ENCODE data around the gene KCNF1. TPM values are rescaled to one million over a fixed set of nuclear protein-coding genes. Genes with fewer than 3 reads are reported as not detected.

Gene KCNF1
- total and polyA plus RNA-seq, 4 donors = 0.09 TPM; not detected in 3

GRCh38 chr2:10940596-10940995 lies 28.9 kb downstream of the KCNF1 start:
- 73% methylated on average over 2 of the region's 2 CpGs for WGBS

DNA sequence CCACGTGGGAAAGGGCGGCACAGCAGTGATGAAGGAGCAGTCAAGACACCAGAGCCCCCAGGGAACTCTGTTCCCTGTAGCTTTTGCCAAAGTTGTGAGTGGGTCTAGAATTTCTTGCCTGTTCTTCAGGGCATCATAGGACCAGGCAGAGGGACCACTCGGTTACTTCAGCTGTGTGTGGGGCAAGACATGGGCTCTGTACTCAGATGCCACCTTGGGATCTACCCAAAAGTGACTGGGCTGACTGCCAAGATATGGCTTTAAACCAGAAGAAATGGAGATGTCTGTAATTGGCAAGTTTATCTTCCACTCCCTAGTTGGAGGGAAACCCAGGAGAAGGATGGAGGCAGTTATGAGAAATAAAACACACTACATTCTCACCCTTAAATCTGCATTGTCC lies 29.6 kb downstream of the KCNF1 start:
- DNase-seq (ENCODE audit: low spot score) = no peak
- no peak overlapping the region for H3K4me3 ChIP-seq (ENCODE audit: low read depth in 1 of 3, low read length in 3 of 3)
- WGBS = 79% methylated on average over 3 of the region's 3 CpGs
- H3K9ac ChIP-seq (ENCODE audit: low read depth in 1 of 2, low read length in 2 of 2) = no peak overlapping the region
- no peaks in the 10 kb centered on the region for H3K36me3 ChIP-seq (ENCODE audit: control insufficient read depth in 4 of 4, insufficient read depth in 3 of 4, low read depth in 1 of 4, low read length in 3 of 4)
- no peak overlapping the region for H3K27ac ChIP-seq (ENCODE audit: low read depth in 1 of 2, low read length in 2 of 2)
- H3K27me3 ChIP-seq (ENCODE audit: control insufficient read depth in 4 of 4, insufficient read depth in 4 of 4, low read length in 3 of 4) = peaks cover 0 to 4% (median 0%) of the 10 kb centered on the region in 4 donors
- H3K4me1 ChIP-seq (ENCODE audit: control insufficient read depth in 4 of 4, insufficient read depth in 4 of 4, low read length in 3 of 4) = no peaks in the 10 kb centered on the region
- TF ChIP-seq GABPA (IDR thresholded peaks at IDR 0.05 in 1 of 2, conservative IDR thresholded peaks at IDR 0.05 in 1 of 2) = no peak
- no peak for TF ChIP-seq NR2F2 (IDR thresholded peaks at IDR 0.05)
- no peak for TF ChIP-seq CTCF (IDR thresholded peaks at IDR 0.05; ENCODE audit: low read depth, low read length, missing input control)
- TF ChIP-seq HNF4G (IDR thresholded peaks at IDR 0.05) = no peak
- TF ChIP-seq YY1 (IDR thresholded peaks at IDR 0.05) = no peak
- no peak for TF ChIP-seq ZBTB33 (IDR thresholded peaks at IDR 0.05)
- H3K9me3 ChIP-seq (ENCODE audit: control insufficient read depth in 4 of 4, low read length in 3 of 4) = peaks cover 0 to 6% (median 2%) of the 10 kb centered on the region in 4 donors

More at GRCh38 chr2:10940596-10940995, 28.9 kb downstream of the KCNF1 start:
- Histone ChIP-seq H3K36me3 (ENCODE audit: control insufficient read depth in 4 of 4, insufficient read depth in 3 of 4, low read depth in 1 of 4, low read length in 3 of 4) (no peaks in the 10 kb centered on the region), H3K4me1 (ENCODE audit: control insufficient read depth in 4 of 4, insufficient read depth in 4 of 4, low read length in 3 of 4) (no peaks in the 10 kb centered on the region), H3K4me3 (ENCODE audit: low read depth in 1 of 3, low read length in 3 of 3) (no peak overlapping the region), H3K9ac (ENCODE audit: low read depth in 1 of 2, low read length in 2 of 2) (no peak overlapping the region), H3K9me3 (ENCODE audit: control insufficient read depth in 4 of 4, low read length in 3 of 4) (peaks cover 0 to 6% (median 2%) of the 10 kb centered on the region in 4 donors), H3K27ac (ENCODE audit: low read depth in 1 of 2, low read length in 2 of 2) (no peak overlapping the region), H3K27me3 (ENCODE audit: control insufficient read depth in 4 of 4, insufficient read depth in 4 of 4, low read length in 3 of 4) (peaks cover 0 to under 1% (median 0%) of the 10 kb centered on the region in 4 donors)
- TF ChIP-seq TAF1 (conservative IDR thresholded peaks at IDR 0.05) (no peak), FOXA2 (IDR thresholded peaks at IDR 0.05) (no peak), HNF4A (conservative IDR thresholded peaks at IDR 0.05) (no peak), EGR1 (IDR thresholded peaks at IDR 0.05; ENCODE audit: low read depth in 2 of 2) (no peak), YY1 (IDR thresholded peaks at IDR 0.05) (no peak), NR2F2 (IDR thresholded peaks at IDR 0.05) (no peak), FOXA1 (IDR thresholded peaks at IDR 0.05) (no peak), GABPA (IDR thresholded peaks at IDR 0.05 in 1 of 2, conservative IDR thresholded peaks at IDR 0.05 in 1 of 2) (no peak)
- TF ChIP-seq, protein P1, sequence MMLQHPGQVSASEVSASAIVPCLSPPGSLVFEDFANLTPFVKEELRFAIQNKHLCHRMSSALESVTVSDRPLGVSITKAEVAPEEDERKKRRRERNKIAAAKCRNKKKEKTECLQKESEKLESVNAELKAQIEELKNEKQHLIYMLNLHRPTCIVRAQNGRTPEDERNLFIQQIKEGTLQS (IDR thresholded peaks at IDR 0.05) = no peak
- no peak for DNase-seq (ENCODE audit: low spot score)

GRCh38 chr2:10944799-10945198 lies 33.1 kb downstream of the KCNF1 start:
- H3K36me3 ChIP-seq (ENCODE audit: control insufficient read depth in 4 of 4, insufficient read depth in 3 of 4, low read depth in 1 of 4, low read length in 3 of 4) = no peaks in the 10 kb centered on the region
- no peak overlapping the region for H3K4me3 ChIP-seq (ENCODE audit: low read depth in 1 of 3, low read length in 3 of 3)
- 74% methylated on average over 5 of the region's 5 CpGs for WGBS
- H3K27ac ChIP-seq (ENCODE audit: low read depth in 1 of 2, low read length in 2 of 2) = no peak overlapping the region
- DNase-seq (ENCODE audit: low spot score) = no peak
- H3K27me3 ChIP-seq (ENCODE audit: control insufficient read depth in 4 of 4, insufficient read depth in 4 of 4, low read length in 3 of 4) = peaks cover 0 to 4% (median 0%) of the 10 kb centered on the region in 4 donors
- no peaks in the 10 kb centered on the region for H3K4me1 ChIP-seq (ENCODE audit: control insufficient read depth in 4 of 4, insufficient read depth in 4 of 4, low read length in 3 of 4)
- no peak overlapping the region for H3K9ac ChIP-seq (ENCODE audit: low read depth in 1 of 2, low read length in 2 of 2)
- peaks cover 0 to 1% (median 0%) of the 10 kb centered on the region in 4 donors for H3K9me3 ChIP-seq (ENCODE audit: control insufficient read depth in 4 of 4, low read length in 3 of 4)
- TF ChIP-seq MAX (IDR thresholded peaks at IDR 0.05) (no peak), REST (IDR thresholded peaks at IDR 0.05) (no peak), GABPA (IDR thresholded peaks at IDR 0.05 in 1 of 2, conservative IDR thresholded peaks at IDR 0.05 in 1 of 2) (no peak), EGR1 (IDR thresholded peaks at IDR 0.05; ENCODE audit: low read depth in 2 of 2) (no peak), HNF4A (conservative IDR thresholded peaks at IDR 0.05) (no peak), FOXA2 (IDR thresholded peaks at IDR 0.05) (no peak), HNF4G (IDR thresholded peaks at IDR 0.05) (no peak), YY1 (IDR thresholded peaks at IDR 0.05) (no peak), JUND (IDR thresholded peaks at IDR 0.05) (no peak), CTCF (IDR thresholded peaks at IDR 0.05; ENCODE audit: low read depth, low read length, missing input control) (no peak), RXRA (IDR thresholded peaks at IDR 0.05) (no peak), TAF1 (conservative IDR thresholded peaks at IDR 0.05) (no peak), FOXA1 (IDR thresholded peaks at IDR 0.05) (no peak)
- TF ChIP-seq, protein P1 (IDR thresholded peaks at IDR 0.05) = no peak
